H9 (cell line): ENCODE data around the gene SLC35D3. TPM values are rescaled to one million over a fixed set of nuclear protein-coding genes. Genes with fewer than 3 reads are reported as not detected.

Source experiments
- DNase-seq: peaks from one replicate; pipeline ENCODE4 v3.0.0-alpha.2; 2017
- H2AFZ ChIP-seq: one replicate; pipeline ENCODE4 v1.6.1; 2013; ENCODE audit warnings: mild to moderate bottlenecking, low read length, control low read depth, moderate library complexity
- H2AK5ac ChIP-seq: 2 replicates; pipeline ENCODE4 v1.6.1; 2013; ENCODE audit warnings: low read length, control low read depth, mixed read lengths; ENCODE audit not compliant: insufficient read length
- H2BK120ac ChIP-seq: one replicate; pipeline ENCODE4 v1.6.1; 2013; ENCODE audit warnings: low read depth, mild to moderate bottlenecking, low read length, control low read depth, inconsistent platforms; ENCODE audit not compliant: poor library complexity, severe bottlenecking
- H2BK12ac ChIP-seq: 2 replicates; pipeline ENCODE4 v1.6.1; 2013; ENCODE audit warnings: low read length, control low read depth, mixed read lengths, low read depth; ENCODE audit not compliant: insufficient read length
- H2BK15ac ChIP-seq: 2 replicates; pipeline ENCODE4 v1.6.1; 2013; ENCODE audit warnings: low read depth, low read length, control low read depth
- H2BK20ac ChIP-seq: one replicate; pipeline ENCODE4 v1.6.1; 2013; ENCODE audit warnings: low read depth, mild to moderate bottlenecking, low read length, control low read depth, inconsistent platforms; ENCODE audit not compliant: poor library complexity, severe bottlenecking
- H2BK5ac ChIP-seq: 2 replicates; pipeline ENCODE4 v1.6.1; 2013; ENCODE audit warnings: low read length, control low read depth, mixed read lengths; ENCODE audit not compliant: insufficient read length
- H3K14ac ChIP-seq: 2 replicates; pipeline ENCODE4 v1.6.1; 2013; ENCODE audit warnings: low read length, control low read depth; ENCODE audit not compliant: insufficient read depth
- H3K18ac ChIP-seq: 2 replicates; pipeline ENCODE4 v1.6.1; 2013; ENCODE audit warnings: low read depth, mild to moderate bottlenecking, mixed read lengths, low read length, control low read depth; ENCODE audit not compliant: insufficient read length
- H3K23ac ChIP-seq: 2 replicates; pipeline ENCODE4 v1.6.1; 2013; ENCODE audit warnings: low read length, control low read depth, mixed read lengths, low read depth; ENCODE audit not compliant: insufficient read length
- H3K23me2 ChIP-seq: 2 replicates; pipeline ENCODE4 v1.6.1; 2013; ENCODE audit warnings: low read depth, mild to moderate bottlenecking, mixed read lengths, low read length, control low read depth; ENCODE audit not compliant: insufficient read length, poor library complexity, severe bottlenecking
- H3K27ac ChIP-seq: 2 replicates; pipeline ENCODE4 v1.5.1; 2013; ENCODE audit warnings: low read length, control low read depth, mixed read lengths, low read depth; ENCODE audit not compliant: insufficient read length
- H3K27me3 ChIP-seq: 2 replicates; pipeline ENCODE4 v1.6.1; 2013; ENCODE audit warnings: low read length, control low read depth, inconsistent platforms; ENCODE audit not compliant: insufficient read depth
- H3K4ac ChIP-seq: 2 replicates; pipeline ENCODE4 v1.6.1; 2013; ENCODE audit warnings: low read depth, mild to moderate bottlenecking, control low read depth, inconsistent platforms, low read length, moderate library complexity
- H3K4me1 ChIP-seq: 2 replicates; pipeline ENCODE4 v1.6.1; 2013; ENCODE audit warnings: low read length, control low read depth, inconsistent platforms; ENCODE audit not compliant: insufficient read depth
- H3K4me2 ChIP-seq: 2 replicates; pipeline ENCODE4 v1.6.1; 2013; ENCODE audit warnings: low read length, control low read depth, mixed read lengths; ENCODE audit not compliant: insufficient read length, insufficient read depth
- H3K56ac ChIP-seq: 2 replicates; pipeline ENCODE4 v1.6.1; 2013; ENCODE audit warnings: low read depth, mild to moderate bottlenecking, mixed read lengths, low read length, control low read depth; ENCODE audit not compliant: insufficient read length
- H3K79me1 ChIP-seq: 2 replicates; pipeline ENCODE4 v1.6.1; 2013; ENCODE audit warnings: low read depth, mild to moderate bottlenecking, moderate library complexity, low read length, control low read depth, inconsistent platforms; ENCODE audit not compliant: insufficient read depth, poor library complexity, severe bottlenecking
- H3K79me2 ChIP-seq: 2 replicates; pipeline ENCODE4 v1.6.1; 2013; ENCODE audit warnings: low read length, control low read depth, inconsistent platforms; ENCODE audit not compliant: insufficient read depth
- H3K9ac ChIP-seq: 2 replicates; pipeline ENCODE4 v1.6.1; 2013; ENCODE audit warnings: low read length, control low read depth, mixed read lengths; ENCODE audit not compliant: insufficient read length; ENCODE audit errors: extremely low read depth
- H3K9me3 ChIP-seq: one replicate; pipeline ENCODE4 v1.6.1; 2013; ENCODE audit warnings: low read depth, low read length, inconsistent platforms; ENCODE audit not compliant: control insufficient read depth
- H3T11ph ChIP-seq: one replicate; pipeline ENCODE4 v1.6.1; 2013; ENCODE audit warnings: mild to moderate bottlenecking, low read length, control low read depth, inconsistent platforms
- H4K20me1 ChIP-seq: one replicate; pipeline ENCODE4 v1.6.1; 2013; ENCODE audit not compliant: control insufficient read depth, insufficient read length, insufficient read depth
- H4K5ac ChIP-seq: 2 replicates; pipeline ENCODE4 v1.6.1; 2013; ENCODE audit warnings: low read depth, mild to moderate bottlenecking, mixed read lengths, low read length, control low read depth; ENCODE audit not compliant: insufficient read length
- H4K8ac ChIP-seq: replicated peaks from 2 replicates; pipeline ENCODE4 v1.6.1; 2013; ENCODE audit warnings: low read length, control low read depth, mixed read lengths, low read depth; ENCODE audit not compliant: insufficient read length
- H4K91ac ChIP-seq: 2 replicates; pipeline ENCODE4 v1.6.1; 2013; ENCODE audit warnings: low read depth, mild to moderate bottlenecking, moderate library complexity, mixed read lengths, low read length, control low read depth; ENCODE audit not compliant: insufficient read length
- H3K27ac Mint-ChIP-seq, 3 experiments: 2 replicates in 2 of 3; 3 replicates in 1 of 3; pipeline ENCODE4 v1.8.0; 2020 to 2021; ENCODE audit warnings: mixed read lengths in 3 of 3, mild to moderate bottlenecking in 1 of 3, moderate library complexity in 1 of 3
- H3K27me3 Mint-ChIP-seq: 2 replicates; pipeline ENCODE4 v1.8.0; 2021; ENCODE audit warnings: low read depth, mild to moderate bottlenecking, moderate library complexity, mixed read lengths
- H3K36me3 Mint-ChIP-seq, 3 experiments: 2 replicates in 2 of 3; 3 replicates in 1 of 3; pipeline ENCODE4 v1.8.0; 2020 to 2021; ENCODE audit warnings: low read depth in 3 of 3, mixed read lengths in 3 of 3; ENCODE audit not compliant: insufficient read depth in 1 of 3
- H3K4me1 Mint-ChIP-seq, 2 experiments: 2 replicates each; pipeline ENCODE4 v1.8.0; 2020; ENCODE audit warnings: mixed read lengths in 2 of 2
- H3K4me3 Mint-ChIP-seq, 2 experiments: 2 replicates in 1 of 2; 3 replicates in 1 of 2; pipeline ENCODE4 v1.8.0; 2020 to 2021; ENCODE audit warnings: mild to moderate bottlenecking in 2 of 2, mixed read lengths in 2 of 2, moderate library complexity in 1 of 2
- H3K9me3 Mint-ChIP-seq, 2 experiments: 2 replicates in 1 of 2; 3 replicates in 1 of 2; pipeline ENCODE4 v1.8.0; 2020; ENCODE audit warnings: mild to moderate bottlenecking in 2 of 2, mixed read lengths in 2 of 2, moderate library complexity in 1 of 2
- CTCF ChIP-seq: fragments of 200-600 bp; sonication (generic); conservative IDR thresholded peaks from 3 replicates; pipeline ENCODE4 v1.8.0; 2021; ENCODE audit warnings: antibody characterized with exemption, mild to moderate bottlenecking
- WGBS: extraction: QIAGEN DNeasy Blood & Tissue Kit; methylation state at CpG from one replicate; pipeline ENCODE4 v1.1.7; 2013; ENCODE audit warnings: missing lambda C conversion rate, low lambda C conversion rate, mixed read lengths; ENCODE audit not compliant: insufficient read length; ENCODE audit errors: extremely low coverage; 5-methylcytosine and 5-hydroxymethylcytosine counted together
- total RNA-seq: library from RNA; stranded (reverse); gene quantifications from 2 replicates; pipeline ENCODE4 v1.2.1, GENCODE V29; 2021

Gene SLC35D3
- total RNA-seq, 1 experiment from 2014 or later: 0.17 TPM

DNA sequence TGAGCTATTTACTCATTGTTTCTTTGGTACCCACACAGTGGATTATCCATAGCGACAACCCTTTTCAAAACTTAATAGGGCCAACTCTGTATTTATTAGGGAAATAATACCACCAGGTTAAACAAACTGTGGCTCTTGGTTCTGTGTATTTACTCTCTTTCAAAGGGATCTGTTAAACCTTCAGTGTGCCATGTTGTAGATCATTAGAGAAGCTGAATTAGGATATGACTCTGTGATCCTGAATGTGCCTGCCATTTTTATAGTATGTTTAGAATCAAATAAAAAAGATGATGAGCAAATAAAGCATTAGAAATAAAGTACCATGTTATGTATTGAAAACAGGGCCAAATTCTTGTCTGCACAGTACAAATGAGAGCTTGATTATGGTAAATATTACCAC, 25.0 kb upstream of the SLC35D3 start:
- Histone ChIP-seq H3K4me2 (no peak overlapping the region), H3K14ac (no peak overlapping the region), H2BK20ac (no peak overlapping the region), H4K8ac (no peak overlapping the region), H3K18ac (no peak overlapping the region), H2BK5ac (no peak overlapping the region), H3K56ac (no peak overlapping the region), H3T11ph (no peak overlapping the region), H2BK12ac (no peak overlapping the region), H3K23ac (no peak overlapping the region), H4K20me1 (no peaks in the 10 kb centered on the region), H3K4ac (no peak overlapping the region), H2BK120ac (no peak overlapping the region), H3K23me2 (no peaks in the 10 kb centered on the region), H3K79me1 (no peaks in the 10 kb centered on the region), H3K9me3 (no peaks in the 10 kb centered on the region), H4K5ac (no peak overlapping the region), H3K9ac (no peak overlapping the region), H3K27ac (no peak overlapping the region), H3K79me2 (no peaks in the 10 kb centered on the region), H2BK15ac (no peak overlapping the region), H3K4me1 (no peaks in the 10 kb centered on the region), H2AK5ac (no peak overlapping the region), H3K27me3 (no peaks in the 10 kb centered on the region), H2AFZ (no peak overlapping the region), H4K91ac (no peak overlapping the region)
- H3K9me3 Mint-ChIP-seq: no peaks in the 10 kb centered on the region
- no peak overlapping the region for H3K27ac Mint-ChIP-seq
- peaks cover 11 to 21% (median 13%) of the 10 kb centered on the region in 3 experiments; a peak in 6 of 7 replicates for H3K36me3 Mint-ChIP-seq
- DNase-seq: no peak
- WGBS: no CpG with 5 or more reads among the region's 1 CpG
- no peak for TF ChIP-seq CTCF
- no peaks in the 10 kb centered on the region for H3K4me1 Mint-ChIP-seq
- no peaks in the 10 kb centered on the region for H3K27me3 Mint-ChIP-seq
- no peak overlapping the region for H3K4me3 Mint-ChIP-seq
